Measurements from ENCODE around the gene HSFX4.
A peak's percentile ranks its signal among the peaks of the same experiment; 100 is the strongest.
"Not testable (repeated sequence)": the region's sequence is repeated elsewhere in the genome, so short reads cannot be mapped to it uniquely, and the experiment has no call there.

The HSFX4 gene

GRCh38 chrX:149938427-149938880 lies 9.1 kb downstream of the HSFX4 start, which contains the start of gene EOLA2:
Gene EOLA2, minus strand, starts transcription at chrX:149938491. Its CDS starts 4,617 bp downstream, at chrX:149933874.
- DNase-seq: peak; percentile 97

- peak; percentile 94 for DNase-seq
Observed at GRCh38 chrX:149938881-149939654, 9.7 kb downstream of the HSFX4 start.

- DNase-seq: no peak
Observed at GRCh38 chrX:149939655-149939904, 10.2 kb downstream of the HSFX4 start.

- DNase-seq: peak; percentile 95
Observed at GRCh38 chrX:149939905-149940673, 10.7 kb downstream of the HSFX4 start.

- not testable (repeated sequence) for DNase-seq
Observed at GRCh38 chrX:149940674-149941024, 11.3 kb downstream of the HSFX4 start.

- DNase-seq: not testable (repeated sequence)
Observed at GRCh38 chrX:149945087-149945670, 15.8 kb downstream of the HSFX4 start.

- not testable (repeated sequence) for DNase-seq
Observed at GRCh38 chrX:149945820-149946219, 16.4 kb downstream of the HSFX4 start.

- not testable (repeated sequence) for DNase-seq
Observed at GRCh38 chrX:149946932-149947331, 17.6 kb downstream of the HSFX4 start.

GRCh38 chrX:149948016-149948415 lies 18.6 kb downstream of the HSFX4 start:
- DNase-seq: no peak

- no peak for DNase-seq
Observed at GRCh38 chrX:149949743-149950436, 20.5 kb downstream of the HSFX4 start.

GRCh38 chrX:149950681-149951080 lies 21.3 kb downstream of the HSFX4 start:
- DNase-seq: peak; percentile 19

- no peak for DNase-seq
Observed at GRCh38 chrX:149961572-149961971, 32.2 kb downstream of the HSFX4 start.

- DNase-seq: no peak
Observed at GRCh38 chrX:149962010-149962409, 32.6 kb downstream of the HSFX4 start.

- DNase-seq: peak; percentile 36
Observed at GRCh38 chrX:149962859-149963757, 33.7 kb downstream of the HSFX4 start.

GRCh38 chrX:149979126-149979644 lies 49.8 kb downstream of the HSFX4 start:
- no peak for DNase-seq

Measured in NCI-H69 (cell line).